HG02798 (cell line): ENCODE results near the gene ATP13A1.
"Not testable (repeated sequence)": the region's sequence is repeated elsewhere in the genome, so short reads cannot be mapped to it uniquely, and the experiment has no call there.

Experiments used
- ATAC-seq: cut with Tn5 transposase; IDR thresholded peaks from one replicate; pipeline ENCODE4 v1.9.1; 2021; ENCODE audit warnings: mild to moderate bottlenecking; ENCODE audit not compliant: unreplicated experiment, poor library complexity

Gene ATP13A1

GRCh38 chr19:19665420-19665948 lies 2.0 kb upstream of the ATP13A1 start:
- not testable (repeated sequence) for ATAC-seq

DNA sequence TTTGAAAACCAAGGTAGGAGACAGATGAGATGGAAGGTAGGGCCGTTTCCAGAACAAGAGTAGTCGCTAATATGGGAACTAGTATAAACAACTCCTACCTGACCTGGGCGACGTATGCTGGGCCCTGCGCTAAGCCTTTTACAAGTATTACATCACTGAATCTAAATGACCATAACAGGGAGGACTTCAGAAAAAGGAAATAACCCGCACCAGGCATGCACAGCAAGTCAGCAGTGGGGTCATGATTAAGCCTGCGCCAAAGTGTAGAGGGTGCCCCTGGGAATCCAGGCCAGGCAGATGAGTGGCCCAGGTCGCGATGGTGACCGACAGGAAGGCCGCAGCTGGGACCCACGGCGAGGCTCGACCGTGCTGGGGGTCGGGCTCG lies 613 bp downstream of the ATP13A1 start:
- no peak for ATAC-seq

DNA sequence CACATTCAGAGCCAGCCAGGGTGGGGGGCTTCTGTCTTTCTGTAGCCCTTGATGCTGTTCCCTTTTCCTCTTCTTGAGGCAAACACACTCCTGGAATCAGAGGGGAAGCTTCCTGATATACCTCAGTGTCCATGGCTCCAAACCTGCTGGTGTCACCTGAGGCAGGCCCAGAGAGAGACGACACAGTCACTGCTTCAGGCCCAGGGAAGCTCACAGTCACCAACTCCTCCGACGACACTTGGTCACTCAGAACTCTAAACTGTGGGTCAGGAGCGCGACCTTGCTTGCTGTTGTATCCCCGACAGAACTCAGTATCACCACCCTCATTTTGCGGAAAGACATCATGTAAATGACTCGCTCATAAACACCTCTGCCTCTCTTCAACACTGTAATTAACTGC lies 1.1 kb downstream of the ATP13A1 start:
- no peak for ATAC-seq

GRCh38 chr19:19661675-19662251 lies 1.7 kb downstream of the ATP13A1 start:
- peak; percentile 39 for ATAC-seq

DNA sequence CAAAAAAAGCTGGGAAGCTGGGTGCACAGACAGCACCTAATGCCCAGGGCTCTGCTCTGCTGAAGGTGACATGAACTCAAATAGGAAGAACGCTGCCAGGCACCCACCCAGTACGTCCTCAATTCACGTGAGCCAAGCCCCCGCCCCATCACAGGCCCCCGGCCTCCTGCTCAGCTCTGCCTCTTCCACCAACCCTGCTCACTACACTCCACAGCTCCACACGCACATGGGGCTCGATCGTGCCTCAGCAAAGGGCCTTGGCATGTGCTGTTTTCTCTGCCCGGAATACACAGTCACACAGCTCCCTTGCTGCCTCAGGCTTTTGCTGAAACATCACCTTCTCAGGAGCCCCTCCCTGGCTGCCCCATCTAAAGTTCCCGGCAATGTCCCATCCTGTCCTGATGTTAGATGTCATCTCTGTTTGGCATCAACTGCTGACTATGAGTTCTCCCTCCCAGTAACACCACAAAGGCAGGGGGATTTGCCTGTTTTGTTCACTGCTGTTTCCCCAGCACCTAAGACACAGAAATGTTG lies 2.3 kb downstream of the ATP13A1 start:
- no peak for ATAC-seq

DNA sequence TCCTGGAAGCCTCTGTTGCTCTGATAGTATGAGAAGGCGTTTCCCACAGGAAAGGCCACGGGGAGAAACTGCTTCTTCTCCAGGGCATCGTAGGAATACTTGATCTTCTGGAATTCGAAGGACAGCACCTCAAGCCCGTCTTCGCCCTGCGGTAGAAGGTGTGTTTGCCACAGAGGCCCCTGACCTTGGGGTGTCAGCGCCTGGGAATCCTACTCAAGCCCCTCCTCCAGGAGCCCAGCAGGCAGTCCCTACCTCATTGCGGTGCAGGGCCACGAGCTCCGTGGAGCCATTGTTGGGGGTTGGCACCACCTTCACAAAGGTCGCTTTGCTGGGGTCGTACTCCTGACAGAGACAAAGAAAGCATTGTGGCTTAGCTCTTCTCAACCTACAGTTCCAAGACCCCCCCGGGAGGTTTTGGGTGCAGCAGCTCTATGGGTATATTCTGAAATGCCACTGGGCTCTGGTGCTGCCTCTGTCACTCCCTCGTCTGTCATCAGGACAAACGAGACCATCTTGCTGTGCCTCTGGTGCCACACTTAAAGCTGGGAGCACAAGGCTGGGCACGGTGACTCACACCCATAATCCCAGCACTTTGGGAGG lies 3.7 kb downstream of the ATP13A1 start:
- no peak for ATAC-seq

GRCh38 chr19:19657397-19657783 lies 6.1 kb downstream of the ATP13A1 start:
- ATAC-seq, result no peak

DNA sequence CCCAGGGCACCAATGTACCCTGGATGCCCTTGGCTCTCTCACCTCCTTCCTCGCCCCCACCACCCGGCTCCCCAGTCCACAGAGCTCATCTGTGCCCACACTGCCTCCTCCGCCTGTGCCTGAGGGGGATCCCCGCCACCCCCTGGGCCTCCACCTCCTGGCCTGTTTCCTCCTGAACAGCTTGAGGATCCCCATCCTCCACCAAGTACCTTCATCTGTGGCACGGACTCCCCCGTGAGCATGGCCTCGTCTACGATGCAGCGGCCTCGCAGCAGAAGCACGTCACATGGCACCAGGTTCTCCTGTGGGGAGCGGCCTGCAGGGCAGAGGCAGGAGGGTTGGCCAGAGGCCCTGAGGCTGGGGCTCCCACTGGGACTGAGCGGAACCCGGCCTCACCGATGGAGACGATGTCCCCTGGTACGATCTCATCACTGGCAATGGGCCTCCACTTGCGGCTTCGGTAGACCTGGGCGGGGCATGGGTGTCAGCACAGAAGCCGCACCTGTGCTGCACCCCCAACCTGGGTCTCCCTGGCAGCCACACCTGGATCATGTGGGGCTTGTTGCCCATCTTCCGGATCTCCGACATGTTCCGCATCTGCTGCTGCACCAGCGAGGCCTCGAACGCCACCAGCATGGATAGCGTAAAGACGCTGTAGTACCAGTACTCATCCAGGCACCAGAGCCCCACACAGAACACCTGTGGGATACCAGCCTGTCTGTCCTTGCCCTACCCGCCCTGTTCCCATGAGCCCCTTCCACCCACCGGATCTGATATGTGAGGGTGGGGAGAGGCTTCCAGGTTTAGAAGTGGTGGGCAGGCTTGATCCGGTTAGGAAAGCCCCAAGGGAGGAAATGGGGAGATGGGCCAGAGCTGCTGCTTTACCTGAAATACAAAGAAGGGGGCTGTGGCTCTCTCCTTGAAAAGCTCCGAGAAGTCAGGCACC lies 6.8 kb downstream of the ATP13A1 start:
- ATAC-seq, result no peak

- no peak for ATAC-seq
These were observed 7.7 kb downstream of the ATP13A1 start for GRCh38 chr19:19655641-19656343.

GRCh38 chr19:19655051-19655594 lies 8.4 kb downstream of the ATP13A1 start:
- ATAC-seq, result no peak

GRCh38 chr19:19654441-19654840 lies 9.0 kb downstream of the ATP13A1 start:
- ATAC-seq, result no peak

DNA sequence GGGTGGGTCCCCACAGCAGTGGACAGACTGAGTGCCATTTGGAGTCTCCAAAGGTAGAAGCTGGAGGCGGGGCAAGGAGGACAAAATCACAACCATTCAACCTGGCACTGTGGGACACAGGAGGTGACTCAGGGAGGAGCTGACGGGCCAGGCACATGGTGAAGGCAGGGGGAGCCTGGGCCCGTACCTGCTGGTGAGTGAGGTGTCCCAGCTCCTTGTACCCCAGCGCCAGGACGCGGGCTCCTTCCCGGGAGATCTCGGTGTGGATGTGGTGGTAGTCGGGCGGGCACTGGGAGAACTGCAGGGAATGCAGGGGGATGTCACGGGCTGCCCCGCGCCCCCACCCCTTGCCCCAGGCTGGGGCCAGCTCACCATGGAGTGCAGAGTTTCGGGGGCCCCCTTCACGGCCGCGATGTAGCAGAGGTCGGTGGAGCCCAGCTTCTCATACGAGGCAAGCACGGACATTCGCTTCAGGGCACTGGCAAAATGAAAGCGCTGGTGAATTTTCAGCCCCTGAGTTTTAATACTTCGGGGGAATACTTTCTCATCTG lies 9.8 kb downstream of the ATP13A1 start:
- no peak for ATAC-seq

DNA sequence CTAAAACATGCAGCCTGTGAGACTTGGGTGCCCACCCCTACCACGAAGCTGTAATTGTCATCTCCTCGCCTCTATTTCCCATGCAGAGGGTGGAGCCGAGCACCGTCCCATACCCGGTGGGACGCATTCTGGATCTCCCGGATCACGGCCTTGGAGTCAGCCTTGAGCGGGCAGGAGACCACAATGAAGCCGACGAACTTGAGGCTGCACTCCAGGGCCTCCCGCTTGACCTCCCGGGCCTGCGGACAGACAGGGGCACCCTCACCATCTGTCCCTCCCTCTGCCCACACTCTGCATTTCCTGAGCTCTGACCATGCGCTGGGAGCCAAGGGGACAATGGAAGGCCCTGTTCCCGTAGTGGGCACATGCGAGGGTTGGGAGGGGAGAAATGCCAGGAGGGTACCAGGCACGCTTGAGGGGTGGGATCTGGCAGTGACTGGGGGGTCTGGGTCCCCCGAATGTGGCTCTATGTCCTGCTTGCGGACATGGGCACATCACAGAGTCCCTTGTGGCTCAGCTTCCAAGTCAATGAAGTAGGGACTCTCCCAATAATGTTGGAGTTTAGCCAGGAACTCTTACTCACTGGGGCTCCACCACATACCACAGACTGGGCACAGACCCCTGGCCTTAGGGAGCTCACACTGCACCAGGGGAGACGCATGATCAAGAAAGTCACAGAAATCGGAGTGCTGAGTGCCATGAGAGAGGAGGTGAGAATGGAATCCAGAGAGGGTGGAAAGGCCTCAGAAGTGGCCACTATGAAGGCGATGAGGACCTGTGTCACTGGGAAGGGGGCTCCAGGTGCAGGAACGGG lies 10.8 kb downstream of the ATP13A1 start:
- ATAC-seq, result no peak

GRCh38 chr19:19651076-19651475 lies 12.4 kb downstream of the ATP13A1 start:
- no peak for ATAC-seq

DNA sequence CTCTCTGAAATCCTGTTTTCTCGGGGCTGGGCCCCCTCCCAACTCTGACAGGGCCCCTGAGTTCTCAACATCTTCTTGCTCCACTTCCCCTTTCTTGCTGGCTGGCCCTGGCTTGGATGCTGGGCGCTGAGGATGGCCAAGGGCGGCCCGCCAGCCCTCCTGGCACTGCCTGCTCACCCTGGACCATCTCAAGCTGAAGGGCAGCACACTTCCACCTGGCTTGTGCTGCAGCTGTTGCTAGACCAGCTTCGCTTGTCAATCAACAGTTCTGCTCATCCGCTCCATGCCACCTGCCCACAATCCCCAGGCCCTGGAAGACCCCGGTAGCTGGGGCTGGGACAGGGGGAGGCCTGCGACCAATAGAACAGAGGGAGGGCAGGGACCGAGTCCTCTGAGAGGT lies 13.1 kb downstream of the ATP13A1 start:
- no peak for ATAC-seq

DNA sequence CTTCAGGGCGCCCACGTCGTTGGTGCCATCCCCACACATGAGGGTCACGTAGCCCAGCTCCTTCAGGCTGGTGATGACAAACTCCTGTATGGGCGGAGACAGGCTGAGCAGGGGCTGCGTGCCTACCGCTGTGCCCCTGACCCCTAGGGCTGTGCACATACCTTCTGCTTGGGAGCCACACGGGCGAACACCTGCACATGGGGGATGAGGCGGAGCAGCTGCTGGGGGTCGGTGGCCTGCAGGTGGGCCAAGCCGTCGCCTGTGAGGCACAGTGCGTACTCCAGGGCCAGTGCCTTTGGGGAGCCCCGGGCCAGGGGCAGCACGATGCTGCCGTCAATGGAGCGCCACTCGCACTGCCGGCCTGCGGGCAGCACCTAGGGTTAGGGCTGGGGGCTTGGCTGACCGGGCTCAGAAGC lies 13.9 kb downstream of the ATP13A1 start:
- ATAC-seq, result no peak

DNA sequence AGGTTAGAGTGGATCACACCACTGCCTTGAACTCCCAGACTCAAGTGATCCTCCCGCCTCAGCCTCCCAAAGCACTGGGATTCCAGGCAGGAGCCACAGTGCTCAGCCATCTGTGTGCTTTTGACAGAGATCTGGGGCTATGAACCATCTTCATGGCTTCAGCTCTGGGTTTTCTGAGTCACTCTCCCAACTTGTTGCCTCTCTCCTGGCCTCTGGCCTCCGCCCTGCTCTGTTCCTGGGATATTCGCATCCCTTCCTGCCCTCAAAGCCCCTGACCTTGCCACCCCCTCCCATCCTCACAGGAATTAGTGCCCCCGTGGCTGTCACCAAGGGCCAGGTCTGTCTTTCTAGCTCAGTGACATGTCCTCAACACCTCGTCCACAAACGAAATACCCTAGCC lies 14.3 kb downstream of the ATP13A1 start:
- no peak for ATAC-seq

- ATAC-seq, result no peak
These were observed 16.2 kb downstream of the ATP13A1 start for GRCh38 chr19:19647037-19647835.
